Endothelial cell of umbilical vein (primary cell): ENCODE data around the gene CUL5.

ENCODE experiments used
- CTCF ChIP-seq, 2 donors: IDR thresholded peaks; 1 replicate in 1 of 2; 2 replicates in 1 of 2; pipeline ENCODE4 v1.5.1; 2011; ENCODE audit warnings: low read length in 2 of 2, mild to moderate bottlenecking in 2 of 2, moderate library complexity in 2 of 2, control low read depth in 1 of 2, inconsistent platforms in 1 of 2, low read depth in 1 of 2; ENCODE audit not compliant: insufficient read depth in 1 of 2; ENCODE audit errors: extremely low read depth in 1 of 2
- EZH2 ChIP-seq: IDR thresholded peaks from 2 replicates; pipeline ENCODE4 v1.6.1; 2012; ENCODE audit warnings: borderline replicate concordance, low read depth, mild to moderate bottlenecking, moderate library complexity, low read length, inconsistent platforms; ENCODE audit not compliant: severe bottlenecking
- FOS ChIP-seq: IDR thresholded peaks from 2 replicates; pipeline ENCODE4 v1.6.1; 2011; ENCODE audit warnings: mild to moderate bottlenecking, low read length, moderate library complexity, borderline replicate concordance; ENCODE audit not compliant: insufficient read depth
- GATA2 ChIP-seq: IDR thresholded peaks from 2 replicates; pipeline ENCODE4 v1.7.0; 2011; ENCODE audit warnings: low read depth, mild to moderate bottlenecking, moderate library complexity, mixed read lengths, low read length; ENCODE audit not compliant: insufficient read length, insufficient read depth
- JUN ChIP-seq: IDR thresholded peaks from 2 replicates; pipeline ENCODE4 v1.6.1; 2011; ENCODE audit warnings: borderline replicate concordance, low read depth; ENCODE audit not compliant: insufficient read length, insufficient read depth
- MYC ChIP-seq: IDR thresholded peaks from one replicate; pipeline ENCODE4 v1.6.1; 2011; ENCODE audit warnings: mild to moderate bottlenecking, low read depth, low read length
- POLR2AphosphoS5 ChIP-seq: IDR thresholded peaks from 2 replicates; pipeline ENCODE4 v1.6.1; 2012; ENCODE audit warnings: low read depth, mild to moderate bottlenecking, control low read depth, low read length, moderate library complexity; ENCODE audit not compliant: insufficient read depth
- TF ChIP-seq, protein P1 (sequence below): IDR thresholded peaks from 2 replicates; pipeline ENCODE4 v1.6.1; 2011; ENCODE audit not compliant: insufficient read depth, insufficient read length

GRCh38 chr11:108142304-108142703 lies 133.6 kb downstream of the CUL5 start:
- TF ChIP-seq CTCF (IDR thresholded peaks at IDR 0.05; ENCODE audit: extremely low read depth in 1 of 2, insufficient read depth in 1 of 2, low read depth in 1 of 2, low read length in 2 of 2) (no peak), POLR2AphosphoS5 (no peak), GATA2 (no peak), MYC (no peak), FOS (no peak), EZH2 (no peak), JUN (no peak)
- TF ChIP-seq, protein P1, sequence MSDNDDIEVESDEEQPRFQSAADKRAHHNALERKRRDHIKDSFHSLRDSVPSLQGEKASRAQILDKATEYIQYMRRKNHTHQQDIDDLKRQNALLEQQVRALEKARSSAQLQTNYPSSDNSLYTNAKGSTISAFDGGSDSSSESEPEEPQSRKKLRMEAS = no peak
